DMS153 treated with DMSO at 0.1 percent for 48 hours (cell line): ENCODE results near the gene FBXO28.

Experiments used
- DNase-seq: peaks from one replicate; lab custom pipeline; 2025; ENCODE audit not compliant: unreplicated experiment; lab: John Stamatoyannopoulos, UW

Gene FBXO28

GRCh38 chr1:224095339-224095738 lies 18.6 kb upstream of the FBXO28 start:
- DNase-seq = no peak

GRCh38 chr1:224095867-224096266 lies 18.0 kb upstream of the FBXO28 start:
- no peak for DNase-seq

- DNase-seq = no peak
These were observed 17.1 kb upstream of the FBXO28 start for GRCh38 chr1:224096773-224097172.

GRCh38 chr1:224098007-224098406 lies 15.9 kb upstream of the FBXO28 start:
- no peak for DNase-seq

GRCh38 chr1:224106568-224107281 lies 7.2 kb upstream of the FBXO28 start:
- DNase-seq = peak; percentile 78

GRCh38 chr1:224107282-224107625 lies 6.7 kb upstream of the FBXO28 start:
- no peak for DNase-seq

GRCh38 chr1:224108991-224109390 lies 4.9 kb upstream of the FBXO28 start:
- no peak for DNase-seq

- no peak for DNase-seq
These were observed 3.9 kb upstream of the FBXO28 start for GRCh38 chr1:224109981-224110380.

- DNase-seq = no peak
These were observed 906 bp upstream of the FBXO28 start for GRCh38 chr1:224113005-224113404.

GRCh38 chr1:224113545-224113917 lies 380 bp upstream of the FBXO28 start:
- DNase-seq = no peak

- DNase-seq = no peak
These were observed 870 bp downstream of the FBXO28 start for GRCh38 chr1:224114787-224115175.

GRCh38 chr1:224116131-224116530 lies 2.2 kb downstream of the FBXO28 start:
- DNase-seq = peak; percentile 89

GRCh38 chr1:224118688-224119087 lies 4.8 kb downstream of the FBXO28 start:
- DNase-seq = no peak

GRCh38 chr1:224123136-224123535 lies 9.2 kb downstream of the FBXO28 start:
- no peak for DNase-seq

- DNase-seq = no peak
These were observed 10.3 kb downstream of the FBXO28 start for GRCh38 chr1:224124220-224124619.

- DNase-seq = no peak
These were observed 14.3 kb downstream of the FBXO28 start for GRCh38 chr1:224127925-224128819.

- no peak for DNase-seq
These were observed 17.3 kb downstream of the FBXO28 start for GRCh38 chr1:224131253-224131652.

- no peak for DNase-seq
These were observed 19.0 kb downstream of the FBXO28 start for GRCh38 chr1:224132901-224133300.

- no peak for DNase-seq
These were observed 19.9 kb downstream of the FBXO28 start for GRCh38 chr1:224133741-224134299.

- no peak for DNase-seq
These were observed 23.6 kb downstream of the FBXO28 start for GRCh38 chr1:224137518-224137917.

GRCh38 chr1:224138198-224138597 lies 24.3 kb downstream of the FBXO28 start:
- no peak for DNase-seq

- no peak for DNase-seq
These were observed 27.8 kb downstream of the FBXO28 start for GRCh38 chr1:224141693-224142092.
